HepG2 (cell line): ENCODE results near the gene PTPRM. TPM values are rescaled to one million over a fixed set of nuclear protein-coding genes. Genes with fewer than 3 reads are reported as not detected.

Experiments used
- ATF7-NPFF ChIP-seq: sonication (generic); formaldehyde crosslinking; IDR thresholded peaks from 2 replicates; pipeline ENCODE4 v1.8.1; 2023; ENCODE audit warnings: mild to moderate bottlenecking, low read depth, missing genetic modification reagents, moderate library complexity
- ERF ChIP-seq: IDR thresholded peaks from 2 replicates; pipeline ENCODE4 v1.6.1; 2018; ENCODE audit warnings: missing biosample characterization, missing genetic modification reagents
- HMGA1 ChIP-seq: sonication (generic); formaldehyde crosslinking; conservative IDR thresholded peaks from 2 replicates; pipeline ENCODE4 v1.4.0; 2020; ENCODE audit warnings: missing genetic modification reagents
- JDP2 ChIP-seq: sonication (generic); formaldehyde crosslinking; IDR thresholded peaks from 2 replicates; pipeline ENCODE4 v1.8.1; 2022; ENCODE audit warnings: missing genetic modification reagents, borderline replicate concordance
- NR3C1 ChIP-seq: sonication (generic); formaldehyde crosslinking; IDR thresholded peaks from 2 replicates; pipeline ENCODE4 v1.4.0; 2020; ENCODE audit warnings: missing genetic modification reagents
- PAF1 ChIP-seq: IDR thresholded peaks from 2 replicates; pipeline ENCODE4 v1.6.1; 2016; ENCODE audit warnings: missing genetic modification reagents, missing compliant biosample characterization
- PHF8 ChIP-seq: sonication (generic); formaldehyde crosslinking; IDR thresholded peaks from 2 replicates; pipeline ENCODE4 v1.5.0; 2020; ENCODE audit warnings: missing genetic modification reagents
- POLR2AphosphoS2 ChIP-seq: IDR thresholded peaks from 2 replicates; pipeline ENCODE4 v1.6.1; 2011; ENCODE audit warnings: low read depth, low read length, improper control_type of control experiment
- SATB2 ChIP-seq: sonication (generic); formaldehyde crosslinking; IDR thresholded peaks from 2 replicates; pipeline ENCODE4 v1.5.0; 2020; ENCODE audit warnings: missing genetic modification reagents
- SRSF9 ChIP-seq: fragments of 200-400 bp; formaldehyde crosslinking; IDR thresholded peaks from 2 replicates; pipeline ENCODE4 v1.6.1; 2018; ENCODE audit warnings: borderline replicate concordance, mild to moderate bottlenecking, low read depth, low read length; ENCODE audit not compliant: insufficient read depth, poor library complexity, severe bottlenecking
- TEAD2 ChIP-seq: sonication (generic); formaldehyde crosslinking; IDR thresholded peaks from 2 replicates; pipeline ENCODE4 v1.9.0; 2021; ENCODE audit warnings: missing genetic modification reagents
- ZBTB20 ChIP-seq: sonication (generic); formaldehyde crosslinking; IDR thresholded peaks from 2 replicates; pipeline ENCODE4 v1.8.1; 2023; ENCODE audit warnings: missing genetic modification reagents, low read depth, mild to moderate bottlenecking, borderline replicate concordance
- ZBTB7A ChIP-seq: sonication (generic); formaldehyde crosslinking; IDR thresholded peaks from 2 replicates; pipeline ENCODE4 v1.8.0; 2022; ENCODE audit warnings: mild to moderate bottlenecking, missing genetic modification reagents
- ZEB1 ChIP-seq: IDR thresholded peaks from 2 replicates; pipeline ENCODE4 v1.6.1; 2012; ENCODE audit warnings: mild to moderate bottlenecking, low read depth, inconsistent platforms; ENCODE audit not compliant: insufficient replicate concordance
- ZKSCAN8 ChIP-seq: IDR thresholded peaks from 2 replicates; pipeline ENCODE4 v1.6.1; 2016; ENCODE audit warnings: borderline replicate concordance, missing genetic modification reagents, missing compliant biosample characterization
- ZNF121 ChIP-seq: sonication (generic); formaldehyde crosslinking; IDR thresholded peaks from 2 replicates; pipeline ENCODE4 v1.5.0; 2020; ENCODE audit warnings: mild to moderate bottlenecking, missing genetic modification reagents
- ZNF232 ChIP-seq: sonication (generic); formaldehyde crosslinking; IDR thresholded peaks from 2 replicates; pipeline ENCODE4 v1.4.0; 2020; ENCODE audit warnings: missing genetic modification reagents, borderline replicate concordance
- ZNF30 ChIP-seq: sonication (generic); formaldehyde crosslinking; IDR thresholded peaks from 2 replicates; pipeline ENCODE4 v1.5.0; 2020; ENCODE audit warnings: mild to moderate bottlenecking, missing genetic modification reagents
- ZNF562 ChIP-seq: sonication (generic); formaldehyde crosslinking; IDR thresholded peaks from 2 replicates; pipeline ENCODE4 v1.8.0; 2022; ENCODE audit warnings: missing genetic modification reagents, borderline replicate concordance
- ZNF766 ChIP-seq: sonication (generic); formaldehyde crosslinking; IDR thresholded peaks from 2 replicates; pipeline ENCODE4 v1.5.0; 2020; ENCODE audit warnings: missing genetic modification reagents, borderline replicate concordance
- ZNF768 ChIP-seq: sonication (generic); formaldehyde crosslinking; IDR thresholded peaks from 2 replicates; pipeline ENCODE4 v1.4.0; 2020; ENCODE audit warnings: missing genetic modification reagents
- polyA plus RNA-seq, 8 experiments: library from polyadenylated mRNA; depleted of rRNA in 3 of 8; stranded (reverse) in 7 of 8; unstranded in 1 of 8; fragments of >200 nt; fragmentation: Illumina TruSeq in 4 of 8; extraction: Trizol in 4 of 8; gene quantifications; 2 replicates each; pipeline versions ENCODE4 v1.2.1 to v1.2.3, GENCODE V29; 2011 to 2016; ENCODE audit warnings: low read depth in 4 of 8, missing spikeins in 1 of 8, mixed read lengths in 1 of 8; ENCODE audit not compliant: insufficient read depth in 1 of 8
- total RNA-seq, 5 experiments: library from RNA; depleted of rRNA; stranded (reverse); fragments of >200 nt; fragmentation: Illumina TruSeq; extraction: Trizol; gene quantifications; 2 replicates each; pipeline ENCODE4 v1.2.3, GENCODE V29; 2016; ENCODE audit warnings: low read depth in 1 of 5
- TF ChIP-seq, protein P1 (sequence below): sonication (generic); formaldehyde crosslinking; IDR thresholded peaks from 2 replicates; pipeline ENCODE4 v1.8.1; 2023; ENCODE audit warnings: missing genetic modification reagents, mild to moderate bottlenecking, borderline replicate concordance
- TF ChIP-seq, protein P2 (sequence below): sonication (generic); formaldehyde crosslinking; IDR thresholded peaks from 2 replicates; pipeline ENCODE4 v1.4.0; 2020; ENCODE audit warnings: missing genetic modification reagents
- TF ChIP-seq, protein P3 (sequence below): sonication (generic); formaldehyde crosslinking; IDR thresholded peaks from 2 replicates; pipeline ENCODE4 v1.4.0; 2020; ENCODE audit warnings: missing genetic modification reagents
- TF ChIP-seq, protein P4 (sequence below): sonication (generic); formaldehyde crosslinking; IDR thresholded peaks from 2 replicates; pipeline ENCODE4 v1.4.0; 2020; ENCODE audit warnings: missing genetic modification reagents
- TF ChIP-seq, protein P5 (sequence below): conservative IDR thresholded peaks from 2 replicates; pipeline ENCODE4 v1.6.1; 2018; ENCODE audit warnings: missing genetic modification reagents

PTPRM gene
- total and polyA plus RNA-seq, 2 of the 13 experiments (the other 11 are each of a cell fraction or from before 2014, with no cell fraction given), result 12.6 to 108 TPM

DNA sequence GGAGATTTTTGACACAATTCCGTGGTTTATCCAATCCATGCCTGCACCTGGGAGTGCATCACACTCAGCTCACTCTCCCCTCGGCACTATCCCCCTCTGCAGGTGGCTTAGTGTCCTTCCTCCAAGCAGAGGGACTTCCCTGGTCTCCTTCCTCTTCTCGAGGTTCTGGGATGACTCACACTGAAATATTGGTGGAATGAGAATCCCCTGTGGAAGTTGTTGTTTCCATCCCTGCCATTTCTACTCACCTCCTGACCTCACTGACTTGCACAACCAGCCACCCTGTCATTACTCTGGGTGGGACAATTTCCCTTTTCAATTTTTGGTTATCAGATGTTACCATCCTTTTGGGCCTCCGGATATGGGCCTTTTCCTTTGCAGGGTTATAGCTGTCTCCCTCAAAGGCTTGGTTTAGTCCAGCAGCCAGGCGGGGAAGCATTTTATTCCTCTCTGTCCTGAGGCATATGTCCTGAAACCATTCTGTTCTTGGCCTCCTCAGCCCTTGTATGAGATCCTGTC, 59.9 kb downstream of the PTPRM start (continued):
- TF ChIP-seq ZBTB20 (CRISPR knock-in tag) (no peak), SRSF9 (no peak), ZNF768 (no peak), HMGA1 (no peak), NR3C1 (CRISPR knock-in tag) (no peak), ERF (CRISPR knock-in tag) (no peak), JDP2 (no peak), ZNF766 (CRISPR knock-in tag) (no peak), SATB2 (CRISPR knock-in tag) (no peak), TEAD2 (CRISPR knock-in tag) (no peak), PAF1 (CRISPR knock-in tag) (no peak), POLR2AphosphoS2 (no peak), PHF8 (no peak), ATF7-NPFF (CRISPR knock-in tag) (no peak), ZNF30 (CRISPR knock-in tag) (no peak), ZNF232 (CRISPR knock-in tag) (no peak), ZEB1 (peak; percentile 14), ZKSCAN8 (CRISPR knock-in tag) (no peak), ZNF121 (no peak), ZBTB7A (CRISPR knock-in tag) (no peak), ZNF562 (CRISPR knock-in tag) (no peak)
- TF ChIP-seq, protein P1, sequence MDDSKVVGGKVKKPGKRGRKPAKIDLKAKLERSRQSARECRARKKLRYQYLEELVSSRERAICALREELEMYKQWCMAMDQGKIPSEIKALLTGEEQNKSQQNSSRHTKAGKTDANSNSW (CRISPR knock-in tag), result no peak
- TF ChIP-seq, protein P2, sequence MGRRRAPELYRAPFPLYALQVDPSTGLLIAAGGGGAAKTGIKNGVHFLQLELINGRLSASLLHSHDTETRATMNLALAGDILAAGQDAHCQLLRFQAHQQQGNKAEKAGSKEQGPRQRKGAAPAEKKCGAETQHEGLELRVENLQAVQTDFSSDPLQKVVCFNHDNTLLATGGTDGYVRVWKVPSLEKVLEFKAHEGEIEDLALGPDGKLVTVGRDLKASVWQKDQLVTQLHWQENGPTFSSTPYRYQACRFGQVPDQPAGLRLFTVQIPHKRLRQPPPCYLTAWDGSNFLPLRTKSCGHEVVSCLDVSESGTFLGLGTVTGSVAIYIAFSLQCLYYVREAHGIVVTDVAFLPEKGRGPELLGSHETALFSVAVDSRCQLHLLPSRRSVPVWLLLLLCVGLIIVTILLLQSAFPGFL (CRISPR knock-in tag), result no peak
- TF ChIP-seq, protein P3, sequence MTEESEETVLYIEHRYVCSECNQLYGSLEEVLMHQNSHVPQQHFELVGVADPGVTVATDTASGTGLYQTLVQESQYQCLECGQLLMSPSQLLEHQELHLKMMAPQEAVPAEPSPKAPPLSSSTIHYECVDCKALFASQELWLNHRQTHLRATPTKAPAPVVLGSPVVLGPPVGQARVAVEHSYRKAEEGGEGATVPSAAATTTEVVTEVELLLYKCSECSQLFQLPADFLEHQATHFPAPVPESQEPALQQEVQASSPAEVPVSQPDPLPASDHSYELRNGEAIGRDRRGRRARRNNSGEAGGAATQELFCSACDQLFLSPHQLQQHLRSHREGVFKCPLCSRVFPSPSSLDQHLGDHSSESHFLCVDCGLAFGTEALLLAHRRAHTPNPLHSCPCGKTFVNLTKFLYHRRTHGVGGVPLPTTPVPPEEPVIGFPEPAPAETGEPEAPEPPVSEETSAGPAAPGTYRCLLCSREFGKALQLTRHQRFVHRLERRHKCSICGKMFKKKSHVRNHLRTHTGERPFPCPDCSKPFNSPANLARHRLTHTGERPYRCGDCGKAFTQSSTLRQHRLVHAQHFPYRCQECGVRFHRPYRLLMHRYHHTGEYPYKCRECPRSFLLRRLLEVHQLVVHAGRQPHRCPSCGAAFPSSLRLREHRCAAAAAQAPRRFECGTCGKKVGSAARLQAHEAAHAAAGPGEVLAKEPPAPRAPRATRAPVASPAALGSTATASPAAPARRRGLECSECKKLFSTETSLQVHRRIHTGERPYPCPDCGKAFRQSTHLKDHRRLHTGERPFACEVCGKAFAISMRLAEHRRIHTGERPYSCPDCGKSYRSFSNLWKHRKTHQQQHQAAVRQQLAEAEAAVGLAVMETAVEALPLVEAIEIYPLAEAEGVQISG (CRISPR knock-in tag), result peak; percentile 5; the same call in 1 of the 2 replicates
- TF ChIP-seq, protein P4, sequence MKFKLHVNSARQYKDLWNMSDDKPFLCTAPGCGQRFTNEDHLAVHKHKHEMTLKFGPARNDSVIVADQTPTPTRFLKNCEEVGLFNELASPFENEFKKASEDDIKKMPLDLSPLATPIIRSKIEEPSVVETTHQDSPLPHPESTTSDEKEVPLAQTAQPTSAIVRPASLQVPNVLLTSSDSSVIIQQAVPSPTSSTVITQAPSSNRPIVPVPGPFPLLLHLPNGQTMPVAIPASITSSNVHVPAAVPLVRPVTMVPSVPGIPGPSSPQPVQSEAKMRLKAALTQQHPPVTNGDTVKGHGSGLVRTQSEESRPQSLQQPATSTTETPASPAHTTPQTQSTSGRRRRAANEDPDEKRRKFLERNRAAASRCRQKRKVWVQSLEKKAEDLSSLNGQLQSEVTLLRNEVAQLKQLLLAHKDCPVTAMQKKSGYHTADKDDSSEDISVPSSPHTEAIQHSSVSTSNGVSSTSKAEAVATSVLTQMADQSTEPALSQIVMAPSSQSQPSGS, result no peak
- TF ChIP-seq, protein P5, sequence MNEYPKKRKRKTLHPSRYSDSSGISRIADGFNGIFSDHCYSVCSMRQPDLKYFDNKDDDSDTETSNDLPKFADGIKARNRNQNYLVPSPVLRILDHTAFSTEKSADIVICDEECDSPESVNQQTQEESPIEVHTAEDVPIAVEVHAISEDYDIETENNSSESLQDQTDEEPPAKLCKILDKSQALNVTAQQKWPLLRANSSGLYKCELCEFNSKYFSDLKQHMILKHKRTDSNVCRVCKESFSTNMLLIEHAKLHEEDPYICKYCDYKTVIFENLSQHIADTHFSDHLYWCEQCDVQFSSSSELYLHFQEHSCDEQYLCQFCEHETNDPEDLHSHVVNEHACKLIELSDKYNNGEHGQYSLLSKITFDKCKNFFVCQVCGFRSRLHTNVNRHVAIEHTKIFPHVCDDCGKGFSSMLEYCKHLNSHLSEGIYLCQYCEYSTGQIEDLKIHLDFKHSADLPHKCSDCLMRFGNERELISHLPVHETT (CRISPR knock-in tag), result no peak
